Frontal cortex (tissue), 4 donors: ENCODE results near the gene POFUT1. TPM values are rescaled to one million over a fixed set of nuclear protein-coding genes. Genes with fewer than 3 reads are reported as not detected.
A peak's percentile ranks its signal among the peaks of the same experiment; 100 is the strongest.
"Not testable (repeated sequence)": the region's sequence is repeated elsewhere in the genome, so short reads cannot be mapped to it uniquely, and the experiment has no call there.

ENCODE experiments used
- DNase-seq, 2 donors: peaks; one replicate each; pipeline ENCODE4 v3.0.0; 2012; ENCODE audit warnings: low spot score in 2 of 2
- FAIRE-seq: peaks from 2 replicates; lab custom pipeline; 2012; peaks lifted over from hg19 to GRCh38; lab: Jason Lieb, UNC
- total RNA-seq: library from RNA; depleted of rRNA; stranded (reverse); fragments of >200 nt; gene quantifications from one replicate; pipeline ENCODE4 v1.2.3, GENCODE V29; 2014
- donor health status: control.
- donor health status: control.
- donor health status: control.

POFUT1 gene
- total RNA-seq = 14.7 TPM

DNA sequence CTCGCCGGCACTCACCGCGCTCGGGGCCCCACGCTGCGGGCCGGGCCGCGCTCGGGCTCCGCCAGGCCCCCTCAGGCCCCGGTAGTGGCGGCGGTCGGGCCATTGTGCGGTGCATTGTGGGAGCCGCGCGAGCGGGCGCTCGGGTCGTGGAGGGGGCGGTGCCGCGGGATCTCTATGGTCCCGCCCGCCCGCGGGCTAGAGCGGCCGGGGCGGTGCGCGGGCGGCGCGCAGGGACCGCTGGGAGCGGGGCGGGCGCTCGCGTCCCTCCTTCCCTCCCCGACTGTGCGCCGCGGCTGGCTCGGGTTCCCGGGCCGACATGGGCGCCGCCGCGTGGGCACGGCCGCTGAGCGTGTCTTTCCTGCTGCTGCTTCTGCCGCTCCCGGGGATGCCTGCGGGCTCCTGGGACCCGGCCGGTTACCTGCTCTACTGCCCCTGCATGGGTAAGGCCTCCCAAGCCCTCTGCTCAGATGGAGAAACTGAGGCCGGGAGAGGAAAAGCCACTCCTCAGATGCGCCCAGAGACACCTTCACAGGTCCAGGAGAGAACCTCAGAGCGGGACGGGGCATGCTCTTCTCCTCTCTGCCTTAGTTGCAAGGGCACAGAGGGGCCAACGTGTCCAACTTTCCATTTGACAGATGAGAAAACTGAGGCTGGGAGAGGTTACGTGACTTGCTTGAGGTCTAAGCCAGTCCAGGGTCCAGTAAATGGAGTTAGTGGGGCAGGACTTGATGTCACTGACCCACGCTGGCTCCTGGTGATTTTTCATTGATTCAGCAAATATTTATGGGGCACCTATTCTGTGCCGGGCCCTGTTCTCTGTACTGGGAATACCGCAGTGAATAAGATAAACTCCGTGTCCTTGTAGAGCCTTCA lies at the start of gene POFUT1, which contains the start of gene PLAGL2:
Gene POFUT1, plus strand, starts transcription at position 255 of the 873 bp plus-strand sequence. Its CDS starts 62 bp downstream, at position 317.
Gene PLAGL2, minus strand, starts transcription at position 118 of the 873 bp plus-strand sequence. CDS start 5,565 bp downstream, outside the sequence.
- FAIRE-seq = no peak
- DNase-seq = peak; percentile 100

GRCh38 chr20:32158351-32158750 lies 49.3 kb upstream of the POFUT1 start:
- FAIRE-seq (no peak), DNase-seq (no peak)

DNA sequence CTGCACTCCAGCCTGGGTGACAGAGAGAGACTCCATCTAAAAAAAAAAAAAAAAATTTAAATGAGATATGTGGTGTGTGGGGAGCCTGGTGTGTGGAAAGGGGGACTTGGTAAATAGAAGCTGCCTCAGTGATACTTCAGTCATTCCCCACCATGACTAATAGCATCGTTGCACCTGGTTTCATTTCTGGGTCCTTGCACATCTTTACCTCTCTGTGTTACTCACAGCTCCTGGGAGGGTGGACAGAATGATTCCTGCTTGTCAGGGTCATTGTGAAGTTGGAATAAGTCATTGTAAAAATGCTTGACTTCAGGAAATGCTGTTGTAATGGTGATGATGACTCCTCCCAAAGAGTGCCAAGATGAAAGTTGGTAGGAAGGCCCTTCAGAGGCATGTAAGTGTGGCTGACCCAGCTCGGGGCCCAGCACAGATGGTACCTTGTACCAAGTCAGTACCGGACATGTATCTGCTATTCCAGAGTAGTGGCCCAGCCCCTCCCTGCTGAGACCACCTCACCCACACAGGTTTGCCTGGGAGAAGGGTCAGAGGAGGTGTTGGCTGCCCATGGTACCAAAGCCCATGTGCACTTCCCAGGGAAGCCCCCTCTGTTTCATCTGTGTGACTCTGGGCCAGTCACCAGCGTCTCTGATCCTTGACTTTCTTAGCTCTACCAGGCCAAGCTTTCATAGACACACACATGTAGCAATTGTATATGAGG lies 48.6 kb upstream of the POFUT1 start:
- DNase-seq = no peak
- no peak for FAIRE-seq

DNA sequence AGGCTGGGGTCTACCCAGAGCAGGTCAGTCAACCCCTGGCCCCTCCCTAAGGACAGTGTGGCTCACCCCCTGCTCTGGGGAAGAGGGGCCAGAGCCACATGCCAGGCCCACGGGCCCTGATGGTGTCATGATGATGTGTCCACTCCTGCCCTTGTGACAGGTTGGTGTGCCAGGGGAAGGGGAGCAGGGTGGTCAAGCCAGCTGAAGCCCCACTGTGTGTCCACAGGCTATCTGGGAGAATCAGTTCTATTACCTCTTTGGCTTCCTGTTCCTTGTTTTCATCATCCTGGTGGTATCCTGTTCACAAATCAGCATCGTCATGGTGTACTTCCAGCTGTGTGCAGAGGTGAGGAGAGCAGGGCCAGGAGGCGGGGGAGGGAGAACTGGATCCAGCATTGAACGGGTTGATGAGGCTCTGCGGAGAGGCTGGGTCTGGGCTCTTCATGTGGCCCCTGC lies 47.9 kb upstream of the POFUT1 start:
- no peak for DNase-seq

GRCh38 chr20:32160341-32160740 lies 47.3 kb upstream of the POFUT1 start:
- no peak for DNase-seq
- no peak for FAIRE-seq

More for the DNA sequence above, 47.9 kb upstream of the POFUT1 start:
- no peak for FAIRE-seq

DNA sequence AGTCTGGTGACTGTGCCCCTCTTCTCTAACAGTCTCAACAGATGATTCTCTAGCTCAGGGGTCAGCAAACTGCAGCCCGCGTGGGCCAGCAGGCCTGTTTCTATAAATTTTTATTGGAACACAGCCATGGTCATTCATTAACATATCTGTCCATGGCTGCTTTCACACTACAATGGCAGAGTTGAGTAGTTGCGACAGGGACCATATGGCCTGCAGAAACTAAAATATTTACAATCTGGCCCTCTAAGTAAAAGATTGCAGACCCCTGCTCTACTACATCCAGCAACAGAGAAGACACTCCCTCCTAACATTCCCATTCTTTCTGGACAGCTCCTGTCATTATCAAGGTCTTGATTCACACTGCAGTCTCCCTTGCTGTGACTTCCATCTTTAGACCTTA lies 45.3 kb upstream of the POFUT1 start:
- no peak for FAIRE-seq
- DNase-seq = no peak

DNA sequence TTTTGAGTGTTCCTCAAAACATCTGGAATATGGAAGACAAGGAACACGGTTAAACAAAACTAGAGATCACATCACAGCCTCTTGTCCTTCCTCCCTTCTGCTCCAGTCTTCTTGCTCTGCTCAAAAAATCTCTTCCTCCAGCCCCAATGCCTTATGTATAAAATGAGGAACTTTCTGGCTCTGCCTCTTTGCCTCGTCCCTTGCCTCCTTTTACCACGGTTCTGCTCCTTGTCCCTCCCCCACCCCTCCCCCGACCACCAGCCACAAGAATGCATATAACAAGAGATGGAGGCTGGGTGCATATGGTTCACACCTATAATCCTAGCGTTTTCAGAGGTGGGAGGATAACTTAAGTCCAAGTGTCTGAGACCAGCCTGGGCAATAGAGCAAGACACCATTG lies 43.7 kb upstream of the POFUT1 start:
- no peak for DNase-seq
- no peak for FAIRE-seq

DNA sequence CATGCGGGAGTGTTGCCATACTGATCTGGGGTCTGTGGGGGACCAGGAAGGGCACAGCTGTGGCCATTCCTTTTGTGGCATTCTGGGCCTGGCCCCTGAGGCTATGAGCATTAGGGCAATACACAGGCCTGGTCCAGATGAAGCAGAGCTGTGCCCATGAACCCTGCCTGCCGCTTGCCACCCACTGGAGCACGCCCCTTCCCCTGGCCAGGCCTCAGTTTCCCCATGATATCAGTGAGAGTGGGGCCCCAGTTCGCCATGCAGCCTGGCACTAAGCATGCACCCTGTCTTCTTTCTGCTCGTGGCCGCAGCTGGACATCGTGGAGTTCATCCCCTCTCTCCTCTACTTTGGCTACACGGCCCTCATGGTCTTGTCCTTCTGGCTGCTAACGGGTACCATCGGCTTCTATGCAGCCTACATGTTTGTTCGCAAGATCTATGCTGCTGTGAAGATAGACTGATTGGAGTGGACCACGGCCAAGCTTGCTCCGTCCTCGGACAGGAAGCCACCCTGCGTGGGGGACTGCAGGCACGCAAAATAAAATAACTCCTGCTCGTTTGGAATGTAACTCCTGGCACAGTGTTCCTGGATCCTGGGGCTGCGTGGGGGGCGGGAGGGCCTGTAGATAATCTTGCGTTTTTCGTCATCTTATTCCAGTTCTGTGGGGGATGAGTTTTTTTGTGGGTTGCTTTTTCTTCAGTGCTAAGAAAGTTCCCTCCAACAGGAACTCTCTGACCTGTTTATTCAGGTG lies 42.5 kb upstream of the POFUT1 start:
- no peak for FAIRE-seq
- no peak for DNase-seq

GRCh38 chr20:32165836-32166545 lies 41.7 kb upstream of the POFUT1 start:
- FAIRE-seq (no peak), DNase-seq (no peak)

- FAIRE-seq = no peak
- DNase-seq = no peak
Measured at GRCh38 chr20:32167552-32167951, 40.1 kb upstream of the POFUT1 start.

- no peak for FAIRE-seq
- no peak for DNase-seq
Measured at GRCh38 chr20:32168184-32168910, 39.3 kb upstream of the POFUT1 start.

DNA sequence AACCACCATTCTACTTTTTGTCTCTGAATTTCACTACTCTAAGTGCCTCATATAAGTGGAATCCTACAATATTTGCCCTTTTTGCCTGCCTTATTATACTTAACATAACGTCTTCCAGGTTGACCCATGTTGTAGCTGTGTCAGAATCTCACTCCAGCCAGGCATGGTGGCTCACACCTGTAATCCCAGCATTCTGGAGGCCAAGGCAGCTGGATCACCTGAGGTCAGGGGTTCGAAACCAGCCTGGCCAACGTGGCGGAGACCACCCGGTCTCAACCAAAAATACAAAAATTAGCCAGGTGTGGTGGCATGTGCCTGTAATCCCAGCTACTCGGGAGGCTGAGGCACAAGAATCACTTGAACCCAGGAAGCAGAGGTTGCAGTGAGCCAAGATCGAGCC lies 30.0 kb upstream of the POFUT1 start:
- DNase-seq, FAIRE-seq: not testable (repeated sequence)

DNA sequence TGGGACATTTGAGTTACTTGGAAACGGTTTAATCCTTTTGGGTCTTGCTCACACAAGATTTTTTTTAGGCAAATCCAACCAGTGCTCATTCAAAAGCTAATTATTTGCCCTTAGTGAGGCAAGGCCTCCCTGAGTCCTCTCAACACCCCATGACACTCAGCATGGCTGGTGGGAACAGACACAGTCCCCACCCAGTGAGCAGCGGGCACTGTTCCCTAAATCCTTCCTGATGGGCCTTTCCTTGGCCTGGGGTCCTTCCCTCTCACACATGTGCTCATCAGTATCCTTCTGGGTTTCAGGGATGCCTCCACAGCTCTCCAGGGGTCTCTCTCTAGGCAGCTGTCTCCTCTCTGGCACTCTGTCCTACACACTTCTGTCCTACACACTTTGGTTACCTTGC lies 28.2 kb upstream of the POFUT1 start:
- no peak for DNase-seq

GRCh38 chr20:32179934-32180333 lies 27.7 kb upstream of the POFUT1 start:
- FAIRE-seq = no peak
- DNase-seq = no peak

More for the DNA sequence above, 28.2 kb upstream of the POFUT1 start:
- FAIRE-seq = no peak

DNA sequence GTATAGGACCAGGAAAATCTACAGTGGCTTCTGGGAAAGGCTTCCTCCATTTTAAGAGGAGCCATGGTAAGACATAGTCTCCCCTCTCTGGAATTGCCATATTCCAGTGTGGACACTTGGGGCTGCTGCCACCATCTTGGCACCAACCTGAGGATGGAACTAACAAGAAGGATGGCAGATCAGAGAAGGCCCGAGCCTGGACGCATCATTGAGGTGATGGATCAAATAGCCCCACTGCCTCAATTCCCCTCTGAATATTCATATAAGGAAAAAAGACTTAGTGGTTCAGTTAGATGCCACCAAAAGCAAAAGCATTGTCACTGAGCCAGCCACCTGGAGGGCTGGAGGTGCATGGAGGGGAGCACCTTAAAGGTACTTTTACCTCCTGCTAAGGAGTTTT lies 26.1 kb upstream of the POFUT1 start:
- DNase-seq (no peak), FAIRE-seq (no peak)

DNA sequence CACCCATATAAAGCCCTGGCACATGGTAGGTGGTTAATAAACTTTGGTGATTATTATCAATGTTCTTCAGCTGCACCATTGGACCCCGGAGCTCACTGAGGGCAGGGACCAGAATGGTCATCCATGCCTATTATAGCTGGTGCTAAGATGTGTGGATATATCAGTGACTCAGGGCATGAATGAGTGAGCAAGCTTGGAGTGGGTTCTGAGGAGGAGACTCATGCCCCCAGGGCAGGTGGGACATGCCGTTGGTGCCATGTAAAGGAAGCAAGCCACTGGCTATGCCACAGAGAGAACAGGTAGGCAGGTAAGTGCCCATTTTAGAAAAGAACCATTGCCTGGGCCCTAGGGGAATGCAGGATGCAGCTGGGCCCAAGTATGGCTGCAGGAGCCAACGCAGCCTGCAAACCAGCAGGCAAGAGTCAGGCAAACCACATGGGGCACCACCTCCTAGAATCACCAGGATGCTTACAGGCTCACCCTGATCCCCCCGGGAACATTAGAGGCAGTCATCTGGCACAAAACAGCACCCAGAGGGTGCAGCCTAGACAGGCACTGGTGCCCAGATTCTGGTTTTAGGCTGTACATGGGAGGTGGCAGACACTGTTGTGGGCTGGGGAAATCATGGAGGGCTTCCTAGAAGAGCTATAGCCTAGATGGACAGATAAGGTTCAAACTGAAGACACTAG lies 23.6 kb upstream of the POFUT1 start:
- DNase-seq = no peak
- no peak for FAIRE-seq

GRCh38 chr20:32184961-32185603 lies 22.6 kb upstream of the POFUT1 start:
- no peak for FAIRE-seq
- DNase-seq = no peak

GRCh38 chr20:32186506-32186905 lies 21.2 kb upstream of the POFUT1 start:
- FAIRE-seq (no peak), DNase-seq (no peak)
